Activated T-cell treated with anti-CD3 and anti-CD28 coated beads, Interleukin-2, amount 50 U/mL, for 24 hours (primary cell): ENCODE data around the gene PRICKLE2.
"Not testable (repeated sequence)": the region's sequence is repeated elsewhere in the genome, so short reads cannot be mapped to it uniquely, and the experiment has no call there.

ENCODE experiments used
- DNase-seq: peaks from one replicate; pipeline ENCODE4 v3.0.0-alpha.2; 2020
- H3K27ac Mint-ChIP-seq: 2 replicates; pipeline ENCODE4 v1.8.0; 2020; ENCODE audit warnings: mild to moderate bottlenecking, mixed read lengths
- H3K27me3 Mint-ChIP-seq: 2 replicates; pipeline ENCODE4 v1.8.0; 2020; ENCODE audit warnings: mixed read lengths
- H3K36me3 Mint-ChIP-seq: 2 replicates; pipeline ENCODE4 v1.8.0; 2020; ENCODE audit warnings: low read depth, mixed read lengths
- H3K4me1 Mint-ChIP-seq: 2 replicates; pipeline ENCODE4 v1.8.0; 2020; ENCODE audit warnings: low read depth, mixed read lengths
- H3K4me3 Mint-ChIP-seq: 2 replicates; pipeline ENCODE4 v1.8.0; 2020; ENCODE audit warnings: mild to moderate bottlenecking, moderate library complexity, mixed read lengths
- H3K9me3 Mint-ChIP-seq: 2 replicates; pipeline ENCODE4 v1.8.0; 2020; ENCODE audit warnings: mixed read lengths

The PRICKLE2 gene

GRCh38 chr3:64093825-64094712, 131.2 kb downstream of the PRICKLE2 start:
- Mint-ChIP-seq H3K4me1 (no peaks in the 10 kb centered on the region), H3K4me3 (no peak overlapping the region), H3K9me3 (no peaks in the 10 kb centered on the region), H3K36me3 (no peaks in the 10 kb centered on the region), H3K27ac (no peak overlapping the region), H3K27me3 (peaks cover 16% of the 10 kb centered on the region)
- no peak for DNase-seq

GRCh38 chr3:64093211-64093610, 132.1 kb downstream of the PRICKLE2 start:
- peaks cover 16% of the 10 kb centered on the region for H3K27me3 Mint-ChIP-seq
- no peaks in the 10 kb centered on the region for H3K36me3 Mint-ChIP-seq
- H3K9me3 Mint-ChIP-seq: no peaks in the 10 kb centered on the region
- no peak overlapping the region for H3K27ac Mint-ChIP-seq
- no peak overlapping the region for H3K4me3 Mint-ChIP-seq
- H3K4me1 Mint-ChIP-seq: no peaks in the 10 kb centered on the region
- no peak for DNase-seq

DNA sequence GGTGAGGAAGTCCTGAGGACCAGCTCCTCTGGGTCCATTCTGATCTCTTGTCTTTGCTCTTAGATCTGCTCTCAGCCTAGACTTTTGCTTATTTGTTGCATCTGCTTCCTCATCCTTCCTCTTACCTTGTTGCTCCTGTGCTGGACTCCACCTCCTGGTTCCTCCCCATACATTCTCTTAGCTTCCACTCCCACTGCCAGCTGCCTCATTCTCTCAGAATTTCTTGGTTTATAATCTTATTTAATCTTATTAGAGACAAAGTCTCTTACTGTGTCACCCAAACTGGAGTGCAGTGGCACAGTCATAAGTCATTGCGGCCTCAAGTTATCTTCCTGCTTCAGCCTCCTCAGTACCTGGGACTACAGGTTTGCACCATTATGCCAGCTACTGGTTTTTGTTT, 133.8 kb downstream of the PRICKLE2 start:
- Mint-ChIP-seq H3K27me3 (peaks cover 16% of the 10 kb centered on the region), H3K36me3 (no peaks in the 10 kb centered on the region), H3K9me3 (no peaks in the 10 kb centered on the region), H3K27ac (no peak overlapping the region), H3K4me1 (no peaks in the 10 kb centered on the region), H3K4me3 (no peak overlapping the region)
- DNase-seq: no peak

- not testable (repeated sequence) for DNase-seq, H3K36me3 Mint-ChIP-seq, H3K4me3 Mint-ChIP-seq, H3K27ac Mint-ChIP-seq, H3K9me3 Mint-ChIP-seq, H3K4me1 Mint-ChIP-seq
- peaks cover 18% of the 10 kb centered on the region for H3K27me3 Mint-ChIP-seq
Observed at GRCh38 chr3:64089386-64089785, 135.9 kb downstream of the PRICKLE2 start.

DNA sequence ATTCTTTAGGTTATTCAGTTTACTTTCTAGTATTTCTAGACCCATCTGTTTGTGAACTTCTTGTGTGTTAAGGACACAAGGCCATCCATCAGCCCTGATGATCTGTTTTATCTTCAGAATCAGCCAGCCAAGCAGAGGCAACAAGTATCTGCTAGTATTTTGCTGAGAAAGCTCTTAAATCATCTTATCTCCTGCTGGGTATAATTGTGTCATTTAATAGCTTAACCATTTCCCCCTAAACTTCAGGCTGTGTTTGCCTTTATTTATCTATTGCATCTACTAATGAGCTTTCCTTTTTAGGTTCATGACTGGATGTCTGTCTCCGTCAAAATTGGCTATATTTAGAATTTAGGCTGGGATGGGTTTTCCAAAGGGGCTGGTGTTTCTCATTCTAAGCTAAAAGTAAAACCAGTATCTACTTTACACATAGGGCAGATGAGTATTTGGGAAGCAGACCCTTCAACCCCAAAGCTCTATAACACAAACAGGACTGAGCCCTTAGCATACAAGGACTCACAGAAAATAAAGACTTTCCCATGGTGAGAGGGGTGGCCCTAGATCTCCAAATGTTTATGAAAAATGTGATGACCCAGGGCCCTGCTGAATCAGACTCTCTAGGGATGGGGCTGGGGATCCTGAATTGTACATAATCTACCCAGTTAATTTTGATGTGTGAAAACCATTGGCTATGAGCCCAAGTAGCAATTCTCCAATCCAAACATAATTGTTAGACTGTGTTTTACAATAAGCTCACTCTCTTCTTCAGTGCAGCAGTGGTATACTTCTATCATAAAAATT, 136.7 kb downstream of the PRICKLE2 start:
- no peaks in the 10 kb centered on the region for H3K4me1 Mint-ChIP-seq
- no peaks in the 10 kb centered on the region for H3K36me3 Mint-ChIP-seq
- DNase-seq: no peak
- no peaks in the 10 kb centered on the region for H3K9me3 Mint-ChIP-seq
- H3K27me3 Mint-ChIP-seq: peaks cover 18% of the 10 kb centered on the region
- H3K4me3 Mint-ChIP-seq: no peak overlapping the region
- no peak overlapping the region for H3K27ac Mint-ChIP-seq

- Mint-ChIP-seq H3K4me1 (no peaks in the 10 kb centered on the region), H3K4me3 (no peak overlapping the region), H3K36me3 (no peaks in the 10 kb centered on the region), H3K27me3 (peaks cover 12% of the 10 kb centered on the region), H3K27ac (no peak overlapping the region), H3K9me3 (no peaks in the 10 kb centered on the region)
- no peak for DNase-seq
Observed at GRCh38 chr3:64086479-64087252, 138.6 kb downstream of the PRICKLE2 start.

GRCh38 chr3:64084640-64085039, 140.6 kb downstream of the PRICKLE2 start:
- H3K27ac Mint-ChIP-seq: no peak overlapping the region
- peaks cover 13% of the 10 kb centered on the region for H3K27me3 Mint-ChIP-seq
- no peak for DNase-seq
- H3K9me3 Mint-ChIP-seq: no peaks in the 10 kb centered on the region
- H3K36me3 Mint-ChIP-seq: no peaks in the 10 kb centered on the region
- H3K4me3 Mint-ChIP-seq: no peak overlapping the region
- H3K4me1 Mint-ChIP-seq: peaks cover 6% of the 10 kb centered on the region

DNA sequence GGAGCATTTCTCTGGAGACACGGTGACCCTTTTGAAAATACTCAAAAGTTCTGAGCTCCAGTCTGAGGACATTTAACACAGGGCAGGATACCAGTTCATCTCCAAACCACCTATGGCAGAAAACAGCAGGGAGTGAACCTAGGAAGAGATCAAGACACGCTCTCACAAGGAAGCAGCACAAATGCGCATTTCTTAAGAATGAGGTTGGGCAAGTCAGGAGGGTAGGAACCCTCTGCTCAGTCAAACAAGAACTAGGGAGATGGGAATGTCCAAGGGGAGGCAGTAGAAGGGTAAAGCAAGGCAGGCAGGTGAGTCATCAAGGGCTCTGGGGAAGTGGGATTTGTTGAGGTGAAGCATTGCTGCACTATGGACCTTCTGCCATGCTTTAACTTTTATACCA, 141.7 kb downstream of the PRICKLE2 start:
- no peak for DNase-seq
- Mint-ChIP-seq H3K4me1 (peaks cover 6% of the 10 kb centered on the region), H3K27me3 (peaks cover 23% of the 10 kb centered on the region), H3K4me3 (no peak overlapping the region), H3K36me3 (no peaks in the 10 kb centered on the region), H3K9me3 (no peaks in the 10 kb centered on the region), H3K27ac (no peak overlapping the region)

GRCh38 chr3:64082961-64083541, 142.2 kb downstream of the PRICKLE2 start:
- H3K36me3 Mint-ChIP-seq: no peaks in the 10 kb centered on the region
- DNase-seq: no peak
- H3K27me3 Mint-ChIP-seq: peaks cover 27% of the 10 kb centered on the region
- peaks cover 6% of the 10 kb centered on the region for H3K4me1 Mint-ChIP-seq
- H3K9me3 Mint-ChIP-seq: no peaks in the 10 kb centered on the region
- no peak overlapping the region for H3K27ac Mint-ChIP-seq
- no peak overlapping the region for H3K4me3 Mint-ChIP-seq

- H3K27ac Mint-ChIP-seq: no peak overlapping the region
- no peaks in the 10 kb centered on the region for H3K9me3 Mint-ChIP-seq
- H3K27me3 Mint-ChIP-seq: peaks cover 28% of the 10 kb centered on the region
- no peak overlapping the region for H3K4me3 Mint-ChIP-seq
- H3K36me3 Mint-ChIP-seq: no peaks in the 10 kb centered on the region
- no peak for DNase-seq
- H3K4me1 Mint-ChIP-seq: peaks cover 6% of the 10 kb centered on the region
Observed at GRCh38 chr3:64082411-64082810, 142.9 kb downstream of the PRICKLE2 start.

- Mint-ChIP-seq H3K4me1 (peaks cover 6% of the 10 kb centered on the region), H3K9me3 (no peaks in the 10 kb centered on the region), H3K36me3 (no peaks in the 10 kb centered on the region), H3K27me3 (peaks cover 32% of the 10 kb centered on the region), H3K27ac (no peak overlapping the region), H3K4me3 (no peak overlapping the region)
- DNase-seq: no peak
Observed at GRCh38 chr3:64081235-64081630, 144.0 kb downstream of the PRICKLE2 start.

DNA sequence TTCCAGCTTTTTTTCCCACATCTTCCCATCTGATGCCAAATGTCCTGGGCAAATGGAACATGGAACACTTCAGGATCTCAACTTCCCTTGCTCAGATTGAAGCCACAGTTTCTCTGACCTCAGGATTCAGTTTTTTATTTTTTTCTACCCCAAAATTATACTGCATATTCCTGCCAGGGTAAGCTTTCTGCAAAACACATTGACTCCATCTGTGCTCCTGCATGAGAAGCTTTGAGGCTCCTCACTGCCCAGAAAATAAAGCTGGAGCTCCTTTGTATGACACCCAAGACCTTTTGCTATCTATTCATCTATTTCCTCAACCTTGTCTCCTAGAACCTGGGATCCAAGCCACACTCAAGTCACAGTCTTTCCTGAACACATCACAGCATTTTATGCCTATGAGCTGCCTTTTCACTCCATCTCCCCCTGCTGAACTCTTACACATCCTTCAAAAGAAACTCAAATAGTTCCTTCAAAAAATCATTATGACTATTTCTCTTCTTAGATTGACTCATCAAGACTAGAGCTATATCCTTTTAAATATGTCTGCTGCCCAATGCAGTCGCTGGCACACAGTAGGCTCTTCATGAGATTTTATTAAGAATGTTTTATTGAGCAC, 144.5 kb downstream of the PRICKLE2 start:
- Mint-ChIP-seq H3K36me3 (no peaks in the 10 kb centered on the region), H3K4me1 (peaks cover 6% of the 10 kb centered on the region), H3K9me3 (no peaks in the 10 kb centered on the region), H3K27ac (peak overlapping the region; percentile 8), H3K27me3 (peaks cover 32% of the 10 kb centered on the region), H3K4me3 (no peak overlapping the region)
- no peak for DNase-seq

GRCh38 chr3:64079369-64080150, 145.7 kb downstream of the PRICKLE2 start:
- Mint-ChIP-seq H3K27ac (no peak overlapping the region), H3K9me3 (no peaks in the 10 kb centered on the region), H3K4me3 (no peak overlapping the region), H3K27me3 (peaks cover 37% of the 10 kb centered on the region), H3K4me1 (peaks cover 6% of the 10 kb centered on the region), H3K36me3 (no peaks in the 10 kb centered on the region)
- no peak for DNase-seq
